Upper lobe of left lung (tissue), 6 donors: ENCODE results near the gene ACSL5. TPM values are rescaled to one million over a fixed set of nuclear protein-coding genes. Genes with fewer than 3 reads are reported as not detected.
A peak's percentile ranks its signal among the peaks of the same experiment; 100 is the strongest.

ENCODE experiments used
- ATAC-seq, 2 donors: fragments of 200-7000 bp; cut with Tn5 transposase; one replicate each; pipeline ENCODE4 v1.9.1; 2022; ENCODE audit warnings: mild to moderate bottlenecking in 2 of 2, moderate library complexity in 2 of 2; ENCODE audit not compliant: low FRiP score in 2 of 2
- DNase-seq, 2 donors: peaks; one replicate each; pipeline ENCODE4 v3.0.0-alpha.2; 2019 to 2020
- H3K27ac ChIP-seq, 4 donors: fragments of 200-600 bp; sonication (generic); one replicate each; pipeline ENCODE4 v1.5.1; 2016 to 2019
- H3K27me3 ChIP-seq, 4 donors: fragments of 200-600 bp; sonication (generic); one replicate each; pipeline ENCODE4 v1.5.1; 2017 to 2019
- H3K36me3 ChIP-seq, 4 donors: fragments of 200-600 bp; sonication (generic); one replicate each; pipeline ENCODE4 v1.5.1; 2016 to 2019
- H3K4me1 ChIP-seq, 4 donors: fragments of 200-600 bp; sonication (generic); one replicate each; pipeline ENCODE4 v1.5.1; 2018 to 2019
- H3K4me3 ChIP-seq, 4 donors: fragments of 200-600 bp; sonication (generic); one replicate each; pipeline ENCODE4 v1.5.1; 2017 to 2019; ENCODE audit warnings: mild to moderate bottlenecking in 2 of 4, moderate library complexity in 1 of 4
- H3K9me3 ChIP-seq, 4 donors: fragments of 200-600 bp; sonication (generic); one replicate each; pipeline ENCODE4 v1.5.1; 2018 to 2019
- CTCF ChIP-seq, 6 experiments: fragments of 450-650 bp in 4 of 6; fragments of 200-600 bp in 2 of 6; sonication (generic) in 2 of 6; IDR thresholded peaks; one replicate each; pipeline ENCODE4 v1.5.1; 2016 to 2019; ENCODE audit warnings: antibody characterized with exemption in 6 of 6
- EP300 ChIP-seq, 4 donors: sonication (generic); formaldehyde crosslinking; IDR thresholded peaks; one replicate each; pipeline ENCODE4 v1.5.1; 2017; ENCODE audit warnings: antibody characterized with exemption in 4 of 4, control low read depth in 2 of 4
- POLR2A ChIP-seq, 4 donors: fragments of 450-650 bp; IDR thresholded peaks; one replicate each; pipeline ENCODE4 v1.5.1; 2016 to 2017; ENCODE audit warnings: antibody characterized with exemption in 4 of 4, mild to moderate bottlenecking in 2 of 4
- POLR2AphosphoS5 ChIP-seq, 2 donors: sonication (generic); formaldehyde crosslinking; IDR thresholded peaks; one replicate each; pipeline ENCODE4 v1.5.1; 2017; ENCODE audit warnings: antibody characterized with exemption in 2 of 2
- WGBS, 2 donors: methylation state at CpG; one replicate each; pipeline ENCODE4 v1.1.5; 2017 to 2018; 5-methylcytosine and 5-hydroxymethylcytosine counted together
- total RNA-seq, 6 donors: library from RNA; depleted of rRNA in 4 of 6; stranded (reverse); fragments of >200 nt in 4 of 6; gene quantifications; one replicate each; pipeline versions ENCODE4 v1.1.0 to v1.2.1, GENCODE V29; 2016 to 2021
- donor health status: DM: no; HTN: no; CAD: no; lungs with moderate emphysema.
- donor health status: DM: no; HTN: yes; CAD: no; lungs with severe emphysema.

Gene ACSL5
- total RNA-seq, 6 donors from 2014 or later = 33.2 to 73.0 (median 62.0) TPM

GRCh38 chr10:112393341-112393740 is 19.4 kb downstream of the ACSL5 start:
- WGBS, 2 donors = 57 to 75% methylated on average over 1 of the region's 1 CpG
- H3K9me3 ChIP-seq = no peaks in the 10 kb centered on the region
- TF ChIP-seq POLR2A (IDR thresholded peaks at IDR 0.05) (no peak), POLR2AphosphoS5 (IDR thresholded peaks at IDR 0.05) (no peak), CTCF (IDR thresholded peaks at IDR 0.05) (no peak), EP300 (IDR thresholded peaks at IDR 0.05) (no peak)

GRCh38 chr10:112393827-112394226 is 19.9 kb downstream of the ACSL5 start:
- WGBS, 2 donors = 69 to 81% methylated on average over 2 of the region's 2 CpGs
- Histone ChIP-seq H3K9me3 (no peaks in the 10 kb centered on the region), H3K4me1 (peaks cover 14 to 56% (median 31%) of the 10 kb centered on the region in 4 donors), H3K27me3 (no peaks in the 10 kb centered on the region), H3K27ac (peak overlapping the region; percentile 18 to 63 (median 52)), H3K4me3 (no peak overlapping the region), H3K36me3 (peaks cover 0 to 30% (median 2%) of the 10 kb centered on the region in 4 donors)
- ATAC-seq (no peak), DNase-seq (no peak)
- no peak for TF ChIP-seq CTCF (IDR thresholded peaks at IDR 0.05)

More at GRCh38 chr10:112393341-112393740, 19.4 kb downstream of the ACSL5 start:
- ATAC-seq = no peak
- H3K4me1 ChIP-seq = peaks cover 15 to 56% (median 32%) of the 10 kb centered on the region in 4 donors
- H3K4me3 ChIP-seq = no peak overlapping the region
- H3K27ac ChIP-seq = peak overlapping the region in 3 of 4 donors; percentile 28 to 63 (median 60)
- H3K36me3 ChIP-seq = peaks cover 0 to 25% (median 1%) of the 10 kb centered on the region in 4 donors
- no peaks in the 10 kb centered on the region for H3K27me3 ChIP-seq
- DNase-seq = no peak

- H3K27me3 ChIP-seq = no peaks in the 10 kb centered on the region
- peaks cover 0 to 37% (median 4%) of the 10 kb centered on the region in 4 donors for H3K36me3 ChIP-seq
- H3K9me3 ChIP-seq = no peaks in the 10 kb centered on the region
- peaks cover 8 to 51% (median 25%) of the 10 kb centered on the region in 4 donors for H3K4me1 ChIP-seq
- 46 to 55% methylated on average over 5 of the region's 5 CpGs for WGBS, 2 donors
- ATAC-seq (peak; percentile 40 to 89), DNase-seq (peak in 1 of 2 donors; percentile 70)
- peak overlapping the region; percentile 18 to 63 (median 52) for H3K27ac ChIP-seq
- TF ChIP-seq EP300 (IDR thresholded peaks at IDR 0.05) (peak in 2 of 4 donors; percentile 51 to 68), POLR2A (IDR thresholded peaks at IDR 0.05) (no peak), POLR2AphosphoS5 (IDR thresholded peaks at IDR 0.05) (no peak), CTCF (IDR thresholded peaks at IDR 0.05) (no peak)
- H3K4me3 ChIP-seq = no peak overlapping the region
Measured at GRCh38 chr10:112394475-112394875, 20.6 kb downstream of the ACSL5 start.

GRCh38 chr10:112395809-112396530 is 22.1 kb downstream of the ACSL5 start:
- Histone ChIP-seq H3K27ac (no peak overlapping the region), H3K36me3 (peaks cover 0 to 43% (median 4%) of the 10 kb centered on the region in 4 donors), H3K9me3 (no peaks in the 10 kb centered on the region), H3K4me3 (no peak overlapping the region), H3K4me1 (peaks cover 4 to 36% (median 16%) of the 10 kb centered on the region in 4 donors), H3K27me3 (no peaks in the 10 kb centered on the region)
- TF ChIP-seq POLR2A (IDR thresholded peaks at IDR 0.05) = no peak
- 83 to 84% methylated on average over 5 of the region's 5 CpGs for WGBS, 2 donors
- DNase-seq (no peak), ATAC-seq (no peak)

- Histone ChIP-seq H3K9me3 (no peaks in the 10 kb centered on the region), H3K27me3 (no peaks in the 10 kb centered on the region), H3K4me3 (no peak overlapping the region), H3K4me1 (peaks cover 4 to 30% (median 12%) of the 10 kb centered on the region in 4 donors), H3K36me3 (peaks cover 0 to 50% (median 7%) of the 10 kb centered on the region in 4 donors), H3K27ac (no peak overlapping the region)
- DNase-seq (no peak), ATAC-seq (no peak)
- WGBS, 2 donors = 95% methylated on average over 2 of the region's 2 CpGs
- TF ChIP-seq CTCF (IDR thresholded peaks at IDR 0.05) = no peak
- no peak for TF ChIP-seq POLR2AphosphoS5 (IDR thresholded peaks at IDR 0.05)
- TF ChIP-seq POLR2A (IDR thresholded peaks at IDR 0.05) = no peak
- TF ChIP-seq EP300 (IDR thresholded peaks at IDR 0.05) = no peak
Measured at GRCh38 chr10:112397592-112397991, 23.7 kb downstream of the ACSL5 start.
